Neuronal stem cell (in vitro differentiated cells): ENCODE results near the gene KCNJ6.

Source experiments
- DNase-seq: peaks from one replicate; pipeline ENCODE4 v3.0.0-alpha.2; 2013; ENCODE audit warnings: low spot score
- H2AFZ ChIP-seq: one replicate; pipeline ENCODE4 v1.6.1; 2013; ENCODE audit warnings: mild to moderate bottlenecking, low read length, inconsistent platforms
- H2AK5ac ChIP-seq: 2 replicates; pipeline ENCODE4 v1.6.1; 2013; ENCODE audit warnings: low read depth, mild to moderate bottlenecking, inconsistent platforms, low read length, moderate library complexity, mixed read lengths
- H2BK120ac ChIP-seq: 2 replicates; pipeline ENCODE4 v1.6.1; 2013; ENCODE audit warnings: low read depth, mild to moderate bottlenecking, inconsistent platforms, low read length, moderate library complexity, mixed read lengths
- H2BK12ac ChIP-seq: one replicate; pipeline ENCODE4 v1.6.1; 2013; ENCODE audit warnings: low read length, inconsistent platforms
- H2BK15ac ChIP-seq: 2 replicates; pipeline ENCODE4 v1.6.1; 2013; ENCODE audit warnings: mild to moderate bottlenecking, low read length, inconsistent platforms, mixed read lengths
- H2BK5ac ChIP-seq: one replicate; pipeline ENCODE4 v1.6.1; 2013; ENCODE audit warnings: inconsistent platforms, mild to moderate bottlenecking, low read length, moderate library complexity
- H3K14ac ChIP-seq: one replicate; pipeline ENCODE4 v1.6.1; 2013; ENCODE audit warnings: low read length, inconsistent platforms
- H3K18ac ChIP-seq: 2 replicates; pipeline ENCODE4 v1.6.1; 2013; ENCODE audit warnings: low read length, inconsistent platforms
- H3K23ac ChIP-seq: 2 replicates; pipeline ENCODE4 v1.6.1; 2013; ENCODE audit warnings: low read depth, mild to moderate bottlenecking, mixed read lengths, low read length, inconsistent platforms; ENCODE audit not compliant: poor library complexity
- H3K27ac ChIP-seq: replicated peaks from 3 replicates; pipeline ENCODE4 v1.5.1; 2013; ENCODE audit warnings: low read length, inconsistent platforms
- H3K27me3 ChIP-seq, 3 experiments: 2 replicates each; pipeline ENCODE4 v1.6.1; 2013; ENCODE audit warnings: low read length in 3 of 3, mild to moderate bottlenecking in 2 of 3, inconsistent platforms in 1 of 3, low read depth in 1 of 3, mixed read lengths in 1 of 3, moderate library complexity in 1 of 3; ENCODE audit not compliant: control insufficient read depth in 3 of 3, insufficient read depth in 3 of 3
- H3K36me3 ChIP-seq, 2 donors: replicated peaks in 1 of 2; 2 replicates each; pipeline ENCODE4 v1.6.1; 2013; ENCODE audit warnings: low read length in 2 of 2; ENCODE audit not compliant: control insufficient read depth in 2 of 2, insufficient read depth in 2 of 2
- H3K4ac ChIP-seq: 2 replicates; pipeline ENCODE4 v1.6.1; 2013; ENCODE audit warnings: inconsistent platforms, mild to moderate bottlenecking, low read length, moderate library complexity
- H3K4me1 ChIP-seq, 2 donors: 1 replicate in 1 of 2; 2 replicates in 1 of 2; pipeline ENCODE4 v1.6.1; 2013; ENCODE audit warnings: low read length in 2 of 2, low read depth in 1 of 2; ENCODE audit not compliant: control insufficient read depth in 2 of 2, insufficient read depth in 1 of 2
- H3K4me2 ChIP-seq: one replicate; pipeline ENCODE4 v1.6.1; 2013; ENCODE audit warnings: mild to moderate bottlenecking, low read length, inconsistent platforms; ENCODE audit not compliant: insufficient read depth, poor library complexity, severe bottlenecking
- H3K4me3 ChIP-seq, 2 donors: 2 replicates each; pipeline ENCODE4 v1.5.1; 2013; ENCODE audit warnings: low read length in 2 of 2, mild to moderate bottlenecking in 2 of 2, inconsistent platforms in 1 of 2, moderate library complexity in 1 of 2
- H3K79me1 ChIP-seq: one replicate; pipeline ENCODE4 v1.6.1; 2013; ENCODE audit warnings: low read depth, mild to moderate bottlenecking, inconsistent platforms, low read length, moderate library complexity
- H3K9ac ChIP-seq: one replicate; pipeline ENCODE4 v1.6.1; 2013; ENCODE audit warnings: mild to moderate bottlenecking, low read depth, low read length, inconsistent platforms; ENCODE audit not compliant: poor library complexity
- H3K9me3 ChIP-seq, 2 donors: replicated peaks in 1 of 2; 2 replicates each; pipeline versions ENCODE3 to v1.6.1; 2013; ENCODE audit warnings: low read length in 2 of 2, mild to moderate bottlenecking in 2 of 2, inconsistent platforms in 1 of 2, low read depth in 1 of 2, mixed read lengths in 1 of 2, moderate library complexity in 1 of 2; ENCODE audit not compliant: control insufficient read depth in 2 of 2, insufficient read depth in 1 of 2
- H4K8ac ChIP-seq: one replicate; pipeline ENCODE4 v1.6.1; 2013; ENCODE audit warnings: low read depth, mild to moderate bottlenecking, inconsistent platforms, low read length, moderate library complexity
- H4K91ac ChIP-seq: one replicate; pipeline ENCODE4 v1.6.1; 2013; ENCODE audit warnings: low read length, low read depth, mild to moderate bottlenecking, inconsistent platforms; ENCODE audit not compliant: poor library complexity
- WGBS, 2 donors: extraction: QIAGEN DNeasy Blood & Tissue Kit; methylation state at CpG; one replicate each; pipeline ENCODE4 v1.1.7; 2013; ENCODE audit warnings: missing lambda C conversion rate in 2 of 2, mixed read lengths in 1 of 2; ENCODE audit not compliant: insufficient read length in 2 of 2, insufficient replicate concordance in 1 of 2; ENCODE audit errors: extremely low coverage in 2 of 2; 5-methylcytosine and 5-hydroxymethylcytosine counted together

The KCNJ6 gene

DNA sequence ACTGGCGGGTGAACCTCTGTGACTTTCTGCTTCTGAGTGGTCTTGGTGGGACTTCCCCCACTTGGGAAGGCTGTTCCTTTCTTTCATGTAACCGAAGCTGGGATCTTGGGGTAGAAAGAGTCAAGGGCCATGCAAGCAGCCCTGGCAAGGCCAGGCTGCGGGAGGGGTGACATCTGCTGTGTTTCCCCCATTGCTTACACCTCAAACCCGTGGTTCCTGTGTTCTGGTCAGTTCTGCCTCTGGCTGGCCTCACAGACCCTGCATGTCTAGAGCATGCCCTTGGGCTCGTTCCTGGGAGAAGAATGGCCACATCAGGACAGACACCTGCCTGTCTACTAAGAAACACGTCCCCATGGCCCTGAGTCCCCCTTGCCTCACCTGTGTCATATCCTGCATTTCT is 341.9 kb downstream of the KCNJ6 start:
- no peak overlapping the region for H2BK15ac ChIP-seq
- WGBS, 2 donors = no CpG with 5 or more reads among the region's 6 CpGs
- no peak overlapping the region for H2BK120ac ChIP-seq
- H3K4me3 ChIP-seq = no peak overlapping the region
- DNase-seq = no peak
- no peak overlapping the region for H3K4ac ChIP-seq
- H3K4me1 ChIP-seq = no peaks in the 10 kb centered on the region
- H3K27ac ChIP-seq = no peak overlapping the region
- no peaks in the 10 kb centered on the region for H3K36me3 ChIP-seq
- no peak overlapping the region for H3K14ac ChIP-seq
- H3K18ac ChIP-seq = no peak overlapping the region
- no peak overlapping the region for H2BK12ac ChIP-seq
- H3K79me1 ChIP-seq = no peaks in the 10 kb centered on the region
- no peak overlapping the region for H3K9ac ChIP-seq
- no peaks in the 10 kb centered on the region for H3K27me3 ChIP-seq
- no peak overlapping the region for H2BK5ac ChIP-seq
- H2AK5ac ChIP-seq = no peak overlapping the region
- no peak overlapping the region for H2AFZ ChIP-seq
- no peak overlapping the region for H3K4me2 ChIP-seq
- no peak overlapping the region for H4K8ac ChIP-seq
- H3K9me3 ChIP-seq = peaks cover 0 to 13% of the 10 kb centered on the region in 2 donors
- H3K23ac ChIP-seq = no peak overlapping the region
- H4K91ac ChIP-seq = no peak overlapping the region

DNA sequence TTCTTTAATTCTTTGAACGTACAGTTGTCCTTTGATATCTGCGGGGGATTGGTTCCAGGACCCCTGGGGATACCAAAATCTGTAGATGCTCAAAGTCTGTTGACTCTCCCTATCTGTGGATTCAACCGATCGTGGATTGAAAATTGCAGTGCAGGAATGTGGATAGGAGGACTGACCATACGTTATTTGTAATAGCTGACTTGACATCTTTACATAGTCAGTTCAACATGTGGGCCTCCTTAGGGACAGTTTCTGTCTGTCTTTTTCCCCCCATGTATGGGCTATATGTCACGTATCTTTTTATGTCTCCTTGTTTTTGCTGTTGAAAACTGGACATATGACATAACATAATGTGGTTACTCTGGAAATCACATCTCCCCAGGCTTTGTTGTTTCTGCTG is 344.8 kb downstream of the KCNJ6 start:
- no peak overlapping the region for H2AFZ ChIP-seq
- H4K91ac ChIP-seq = no peak overlapping the region
- WGBS, 2 donors = no CpG with 5 or more reads among the region's 6 CpGs
- no peak overlapping the region for H2BK12ac ChIP-seq
- H3K36me3 ChIP-seq = no peaks in the 10 kb centered on the region
- no peak overlapping the region for H2BK120ac ChIP-seq
- H3K4me1 ChIP-seq = no peaks in the 10 kb centered on the region
- H3K79me1 ChIP-seq = no peaks in the 10 kb centered on the region
- no peak overlapping the region for H2BK5ac ChIP-seq
- H4K8ac ChIP-seq = no peak overlapping the region
- no peaks in the 10 kb centered on the region for H3K9me3 ChIP-seq
- no peak overlapping the region for H3K9ac ChIP-seq
- H3K4me3 ChIP-seq = no peak overlapping the region
- H3K4me2 ChIP-seq = no peak overlapping the region
- H3K27me3 ChIP-seq = no peaks in the 10 kb centered on the region
- no peak overlapping the region for H3K14ac ChIP-seq
- no peak overlapping the region for H2AK5ac ChIP-seq
- DNase-seq = no peak
- H3K27ac ChIP-seq = no peak overlapping the region
- no peak overlapping the region for H2BK15ac ChIP-seq
- no peak overlapping the region for H3K4ac ChIP-seq
- H3K23ac ChIP-seq = no peak overlapping the region
- no peak overlapping the region for H3K18ac ChIP-seq

DNA sequence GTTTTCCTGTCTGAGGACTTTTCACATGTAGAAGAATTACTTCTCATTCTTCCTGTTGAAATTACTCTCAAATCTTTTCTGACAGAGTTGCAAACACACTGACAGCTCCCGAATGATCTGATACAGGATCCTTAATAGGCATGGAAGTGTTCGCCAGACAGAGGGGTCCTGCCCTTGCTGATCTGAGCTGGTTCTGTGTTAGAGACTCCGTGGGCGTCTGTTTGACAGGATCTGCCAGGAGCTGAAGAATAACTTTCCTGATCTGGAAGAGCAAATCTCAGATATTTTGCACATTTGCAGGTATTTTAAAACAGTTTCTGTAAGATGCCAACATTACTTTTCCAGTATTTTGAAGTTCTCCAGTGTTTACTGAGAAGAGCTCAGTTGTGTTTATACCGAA is 347.3 kb downstream of the KCNJ6 start:
- no peak overlapping the region for H3K18ac ChIP-seq
- no CpG with 5 or more reads among the region's 5 CpGs for WGBS, 2 donors

DNA sequence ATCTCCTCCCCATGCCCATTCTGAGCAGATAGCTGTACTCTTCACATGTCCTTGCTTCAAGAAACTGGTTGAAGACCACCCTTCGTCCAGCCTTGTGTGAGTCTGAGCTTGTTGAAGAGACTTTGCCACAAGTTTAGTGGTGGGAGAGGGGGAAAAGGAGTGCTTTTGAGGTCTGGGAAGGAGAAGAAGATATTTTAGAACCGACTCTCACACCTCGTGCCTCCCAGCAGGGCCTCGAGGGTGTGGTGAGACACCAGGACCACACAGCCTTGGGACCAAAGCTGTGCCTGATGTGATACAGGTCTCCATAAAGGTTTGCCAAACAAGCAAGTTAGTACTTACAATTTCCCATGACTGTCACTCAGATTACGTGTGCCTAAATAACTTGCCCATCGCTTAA is 347.8 kb downstream of the KCNJ6 start:
- WGBS, 2 donors = no CpG with 5 or more reads among the region's 6 CpGs
- no peak for DNase-seq
- Histone ChIP-seq H3K36me3 (no peaks in the 10 kb centered on the region), H2AK5ac (no peak overlapping the region), H2BK120ac (no peak overlapping the region), H2BK12ac (no peak overlapping the region), H3K79me1 (no peaks in the 10 kb centered on the region), H2AFZ (no peak overlapping the region), H3K9me3 (no peaks in the 10 kb centered on the region), H3K4ac (no peak overlapping the region), H3K9ac (no peak overlapping the region), H2BK15ac (no peak overlapping the region), H4K91ac (no peak overlapping the region), H4K8ac (no peak overlapping the region), H3K4me3 (no peak overlapping the region), H3K14ac (no peak overlapping the region), H3K4me1 (peaks cover 3 to 13% of the 10 kb centered on the region in 2 donors), H3K18ac (no peak overlapping the region), H3K4me2 (no peak overlapping the region), H3K27me3 (no peaks in the 10 kb centered on the region), H3K23ac (no peak overlapping the region), H2BK5ac (no peak overlapping the region), H3K27ac (no peak overlapping the region)

More for the DNA sequence above, 347.3 kb downstream of the KCNJ6 start:
- no peaks in the 10 kb centered on the region for H3K79me1 ChIP-seq
- H3K14ac ChIP-seq = no peak overlapping the region
- DNase-seq = no peak
- no peak overlapping the region for H2AFZ ChIP-seq
- H2BK120ac ChIP-seq = no peak overlapping the region
- no peak overlapping the region for H4K8ac ChIP-seq
- no peaks in the 10 kb centered on the region for H3K36me3 ChIP-seq
- H3K27me3 ChIP-seq = no peaks in the 10 kb centered on the region
- no peak overlapping the region for H3K4me3 ChIP-seq
- H2AK5ac ChIP-seq = no peak overlapping the region
- H3K9me3 ChIP-seq = no peaks in the 10 kb centered on the region
- no peak overlapping the region for H3K4ac ChIP-seq
- H4K91ac ChIP-seq = no peak overlapping the region
- H3K4me1 ChIP-seq = peaks cover 3 to 13% of the 10 kb centered on the region in 2 donors
- no peak overlapping the region for H3K23ac ChIP-seq
- no peak overlapping the region for H3K4me2 ChIP-seq
- H2BK15ac ChIP-seq = no peak overlapping the region
- no peak overlapping the region for H3K9ac ChIP-seq
- no peak overlapping the region for H3K27ac ChIP-seq
- no peak overlapping the region for H2BK12ac ChIP-seq
- H2BK5ac ChIP-seq = no peak overlapping the region
